T-helper 2 cell treated with Interferon-gamma antibody and Interleukin-4, amounts not matched to agents 5 μg/mL and 100 μg/mL, for 36 hours (primary cell): ENCODE measurements around the gene LRRK1.

Source experiments
- DNase-seq: peaks from one replicate; pipeline ENCODE4 v3.0.0; 2021; ENCODE audit warnings: low spot score
- H3K27ac Mint-ChIP-seq: one replicate; pipeline ENCODE4 v1.8.0; 2021; ENCODE audit warnings: mild to moderate bottlenecking, mixed read lengths
- H3K27me3 Mint-ChIP-seq: one replicate; pipeline ENCODE4 v1.8.0; 2021; ENCODE audit warnings: low read depth, mixed read lengths
- H3K36me3 Mint-ChIP-seq: one replicate; pipeline ENCODE4 v1.8.0; 2021; ENCODE audit warnings: low read depth, mixed read lengths
- H3K4me1 Mint-ChIP-seq: one replicate; pipeline ENCODE4 v1.8.0; 2021; ENCODE audit warnings: low read depth, mixed read lengths
- H3K4me3 Mint-ChIP-seq: one replicate; pipeline ENCODE4 v1.8.0; 2022; ENCODE audit warnings: mild to moderate bottlenecking, moderate library complexity, mixed read lengths
- H3K9me3 Mint-ChIP-seq: one replicate; pipeline ENCODE4 v1.8.0; 2021; ENCODE audit warnings: mixed read lengths

LRRK1 gene

GRCh38 chr15:100918690-100919480 is at the start of gene LRRK1:
Gene LRRK1 (plus strand): TSS chr15:100919357. CDS start chr15:100924633, 5,276 bp downstream.
- peak within 1 kb of the TSS; percentile 82 for H3K4me3 Mint-ChIP-seq
- DNase-seq, result peak; percentile 13
- H3K36me3 Mint-ChIP-seq, result no peaks in the 10 kb centered on the region
- no peak within 1 kb of the TSS for H3K27ac Mint-ChIP-seq
- H3K4me1 Mint-ChIP-seq, result peaks cover 15% of the 10 kb centered on the region
- no peaks in the 10 kb centered on the region for H3K9me3 Mint-ChIP-seq
- peaks cover 60% of the 10 kb centered on the region for H3K27me3 Mint-ChIP-seq

GRCh38 chr15:100873029-100873677 is 46.0 kb upstream of the LRRK1 start:
- Mint-ChIP-seq H3K36me3 (no peaks in the 10 kb centered on the region), H3K4me1 (no peaks in the 10 kb centered on the region), H3K27me3 (peaks cover 32% of the 10 kb centered on the region), H3K4me3 (no peak overlapping the region), H3K27ac (no peak overlapping the region), H3K9me3 (no peaks in the 10 kb centered on the region)
- DNase-seq, result peak; percentile 16

GRCh38 chr15:100875495-100875894 is 43.7 kb upstream of the LRRK1 start:
- no peaks in the 10 kb centered on the region for H3K36me3 Mint-ChIP-seq
- H3K9me3 Mint-ChIP-seq, result no peaks in the 10 kb centered on the region
- H3K27me3 Mint-ChIP-seq, result peaks cover 39% of the 10 kb centered on the region
- no peak overlapping the region for H3K4me3 Mint-ChIP-seq
- H3K4me1 Mint-ChIP-seq, result no peaks in the 10 kb centered on the region
- no peak overlapping the region for H3K27ac Mint-ChIP-seq
- DNase-seq, result no peak

- Mint-ChIP-seq H3K27me3 (peaks cover 44% of the 10 kb centered on the region), H3K9me3 (no peaks in the 10 kb centered on the region), H3K4me3 (no peak overlapping the region), H3K36me3 (no peaks in the 10 kb centered on the region), H3K4me1 (no peaks in the 10 kb centered on the region), H3K27ac (no peak overlapping the region)
- DNase-seq, result no peak
Observed at GRCh38 chr15:100875976-100876375, 43.2 kb upstream of the LRRK1 start.

- Mint-ChIP-seq H3K9me3 (no peaks in the 10 kb centered on the region), H3K27ac (no peak overlapping the region), H3K27me3 (peaks cover 57% of the 10 kb centered on the region), H3K4me3 (no peak overlapping the region), H3K4me1 (no peaks in the 10 kb centered on the region), H3K36me3 (no peaks in the 10 kb centered on the region)
- no peak for DNase-seq
Observed at GRCh38 chr15:100877551-100877950, 41.6 kb upstream of the LRRK1 start.

GRCh38 chr15:100878130-100878529 is 41.0 kb upstream of the LRRK1 start:
- H3K4me1 Mint-ChIP-seq, result no peaks in the 10 kb centered on the region
- no peak overlapping the region for H3K4me3 Mint-ChIP-seq
- H3K9me3 Mint-ChIP-seq, result no peaks in the 10 kb centered on the region

GRCh38 chr15:100878648-100879047 is 40.5 kb upstream of the LRRK1 start:
- H3K4me3 Mint-ChIP-seq, result peak overlapping the region; percentile 64
- H3K27ac Mint-ChIP-seq, result no peak overlapping the region
- no peak for DNase-seq
- H3K27me3 Mint-ChIP-seq, result peaks cover 67% of the 10 kb centered on the region
- H3K9me3 Mint-ChIP-seq, result no peaks in the 10 kb centered on the region
- no peaks in the 10 kb centered on the region for H3K36me3 Mint-ChIP-seq
- no peaks in the 10 kb centered on the region for H3K4me1 Mint-ChIP-seq

More at GRCh38 chr15:100878130-100878529, 41.0 kb upstream of the LRRK1 start:
- DNase-seq, result no peak
- H3K27ac Mint-ChIP-seq, result no peak overlapping the region
- H3K36me3 Mint-ChIP-seq, result no peaks in the 10 kb centered on the region
- peaks cover 62% of the 10 kb centered on the region for H3K27me3 Mint-ChIP-seq

- Mint-ChIP-seq H3K9me3 (no peaks in the 10 kb centered on the region), H3K27ac (no peak overlapping the region), H3K4me1 (no peaks in the 10 kb centered on the region), H3K4me3 (no peak overlapping the region), H3K36me3 (no peaks in the 10 kb centered on the region), H3K27me3 (peaks cover 70% of the 10 kb centered on the region)
- no peak for DNase-seq
Observed at GRCh38 chr15:100879061-100879463, 40.1 kb upstream of the LRRK1 start.

- Mint-ChIP-seq H3K4me1 (no peaks in the 10 kb centered on the region), H3K9me3 (no peaks in the 10 kb centered on the region), H3K4me3 (peak within 1 kb of the TSS; percentile 64), H3K27me3 (peaks cover 73% of the 10 kb centered on the region), H3K36me3 (no peaks in the 10 kb centered on the region), H3K27ac (no peak within 1 kb of the TSS)
- DNase-seq, result no peak
Observed at GRCh38 chr15:100879464-100880138, 39.6 kb upstream of the LRRK1 start, which contains the start of gene ALDH1A3. Gene ALDH1A3 (plus strand): TSS chr15:100879831. CDS start chr15:100879908, 77 bp downstream.

- Mint-ChIP-seq H3K27me3 (peaks cover 76% of the 10 kb centered on the region), H3K27ac (no peak overlapping the region), H3K4me1 (no peaks in the 10 kb centered on the region), H3K4me3 (peak overlapping the region; percentile 24), H3K36me3 (no peaks in the 10 kb centered on the region), H3K9me3 (no peaks in the 10 kb centered on the region)
- DNase-seq, result no peak
Observed at GRCh38 chr15:100880139-100880896, 38.8 kb upstream of the LRRK1 start.

GRCh38 chr15:100880897-100881242 is 38.3 kb upstream of the LRRK1 start:
- H3K4me3 Mint-ChIP-seq, result peak overlapping the region; percentile 14
- DNase-seq, result no peak
- no peaks in the 10 kb centered on the region for H3K9me3 Mint-ChIP-seq
- H3K36me3 Mint-ChIP-seq, result no peaks in the 10 kb centered on the region
- H3K27ac Mint-ChIP-seq, result no peak overlapping the region
- H3K4me1 Mint-ChIP-seq, result no peaks in the 10 kb centered on the region
- peaks cover 72% of the 10 kb centered on the region for H3K27me3 Mint-ChIP-seq

GRCh38 chr15:100881573-100882336 is 37.4 kb upstream of the LRRK1 start:
- H3K36me3 Mint-ChIP-seq, result no peaks in the 10 kb centered on the region
- H3K27ac Mint-ChIP-seq, result no peak overlapping the region
- no peaks in the 10 kb centered on the region for H3K4me1 Mint-ChIP-seq
- no peak overlapping the region for H3K4me3 Mint-ChIP-seq
- no peaks in the 10 kb centered on the region for H3K9me3 Mint-ChIP-seq
- H3K27me3 Mint-ChIP-seq, result peaks cover 69% of the 10 kb centered on the region
- no peak for DNase-seq

- H3K27me3 Mint-ChIP-seq, result peaks cover 71% of the 10 kb centered on the region
- H3K4me1 Mint-ChIP-seq, result no peaks in the 10 kb centered on the region
- DNase-seq, result no peak
- H3K27ac Mint-ChIP-seq, result no peak overlapping the region
- H3K36me3 Mint-ChIP-seq, result no peaks in the 10 kb centered on the region
- H3K9me3 Mint-ChIP-seq, result no peaks in the 10 kb centered on the region
- H3K4me3 Mint-ChIP-seq, result no peak overlapping the region
Observed at GRCh38 chr15:100885116-100885515, 34.0 kb upstream of the LRRK1 start.
